Chondrocyte (in vitro differentiated cells): Measurements from ENCODE around the gene SIGLEC10. TPM values are rescaled to one million over a fixed set of nuclear protein-coding genes. Genes with fewer than 3 reads are reported as not detected.
"Not testable (repeated sequence)": the region's sequence is repeated elsewhere in the genome, so short reads cannot be mapped to it uniquely, and the experiment has no call there.

Source experiments
- DNase-seq: peaks from one replicate; pipeline ENCODE4 v3.0.0; 2021; ENCODE audit warnings: mixed read lengths, low spot score
- H3K27ac Mint-ChIP-seq: one replicate; pipeline ENCODE4 v1.8.0; 2021; ENCODE audit warnings: mild to moderate bottlenecking, moderate library complexity, mixed read lengths; ENCODE audit not compliant: unreplicated experiment
- H3K27me3 Mint-ChIP-seq: 2 replicates; pipeline ENCODE4 v1.8.0; 2021; ENCODE audit warnings: low read depth, mixed read lengths
- H3K36me3 Mint-ChIP-seq: 2 replicates; pipeline ENCODE4 v1.8.0; 2021; ENCODE audit warnings: low read depth, mixed read lengths
- H3K4me1 Mint-ChIP-seq: 2 replicates; pipeline ENCODE4 v1.8.0; 2021; ENCODE audit warnings: low read depth, mild to moderate bottlenecking, mixed read lengths
- H3K4me3 Mint-ChIP-seq: one replicate; pipeline ENCODE4 v1.8.0; 2021; ENCODE audit warnings: mild to moderate bottlenecking, moderate library complexity, mixed read lengths; ENCODE audit not compliant: unreplicated experiment
- H3K9me3 Mint-ChIP-seq: 2 replicates; pipeline ENCODE4 v1.8.0; 2021; ENCODE audit warnings: low read depth, mixed read lengths
- CTCF ChIP-seq: fragments of 200-600 bp; sonication (generic); IDR thresholded peaks from 2 replicates; pipeline ENCODE4 v1.5.0; 2021; ENCODE audit warnings: antibody characterized with exemption, mild to moderate bottlenecking, moderate library complexity
- long read RNA-seq: library from polyadenylated mRNA; stranded (forward); transcript quantifications from one replicate; pipeline ENCODE4 v2.0.0, GENCODE V29; 2021
- total RNA-seq: library from RNA; stranded (reverse); gene quantifications from 3 replicates; pipeline ENCODE4 v1.2.1, GENCODE V29; 2021

Gene SIGLEC10
- not detected in 3 replicates for total RNA-seq
- long read RNA-seq: 0 reads

GRCh38 chr19:51417107-51417809 is at the start of gene SIGLEC10:
SIGLEC10 (minus strand) TSS chr19:51417642; CDS start chr19:51417581, 61 bp downstream.
- no peak for DNase-seq
- Mint-ChIP-seq H3K4me1 (no peaks in the 10 kb centered on the region), H3K9me3 (no peaks in the 10 kb centered on the region), H3K27me3 (no peaks in the 10 kb centered on the region), H3K4me3 (no peak within 1 kb of the TSS), H3K27ac (no peak within 1 kb of the TSS), H3K36me3 (no peaks in the 10 kb centered on the region)
- no peak for TF ChIP-seq CTCF

GRCh38 chr19:51466723-51467122 is 49.3 kb upstream of the SIGLEC10 start:
- no peak overlapping the region for H3K4me3 Mint-ChIP-seq
- no peak overlapping the region for H3K27ac Mint-ChIP-seq
- DNase-seq: no peak
- no peaks in the 10 kb centered on the region for H3K4me1 Mint-ChIP-seq
- no peak for TF ChIP-seq CTCF
- no peaks in the 10 kb centered on the region for H3K36me3 Mint-ChIP-seq
- H3K9me3 Mint-ChIP-seq: peaks cover 3% of the 10 kb centered on the region
- H3K27me3 Mint-ChIP-seq: peaks cover 9% of the 10 kb centered on the region

- H3K9me3 Mint-ChIP-seq, H3K36me3 Mint-ChIP-seq, H3K4me3 Mint-ChIP-seq, H3K27me3 Mint-ChIP-seq, H3K27ac Mint-ChIP-seq, DNase-seq, H3K4me1 Mint-ChIP-seq: not testable (repeated sequence)
Observed at GRCh38 chr19:51463976-51464581, 46.6 kb upstream of the SIGLEC10 start.

- Mint-ChIP-seq H3K27ac (no peak overlapping the region), H3K27me3 (peaks cover 8% of the 10 kb centered on the region), H3K9me3 (peaks cover 3% of the 10 kb centered on the region), H3K4me3 (no peak overlapping the region), H3K4me1 (no peaks in the 10 kb centered on the region), H3K36me3 (no peaks in the 10 kb centered on the region)
- no peak for DNase-seq
- no peak for TF ChIP-seq CTCF
Observed at GRCh38 chr19:51462681-51463080, 45.2 kb upstream of the SIGLEC10 start.

GRCh38 chr19:51462276-51462675 is 44.8 kb upstream of the SIGLEC10 start:
- no peak overlapping the region for H3K4me3 Mint-ChIP-seq
- no peak for DNase-seq
- no peaks in the 10 kb centered on the region for H3K36me3 Mint-ChIP-seq
- H3K27ac Mint-ChIP-seq: no peak overlapping the region
- no peak for TF ChIP-seq CTCF
- peaks cover 6% of the 10 kb centered on the region for H3K27me3 Mint-ChIP-seq
- peaks cover 3% of the 10 kb centered on the region for H3K9me3 Mint-ChIP-seq
- H3K4me1 Mint-ChIP-seq: no peaks in the 10 kb centered on the region
